Endothelial cell of umbilical vein (primary cell): ENCODE measurements around the gene MID2. TPM values are rescaled to one million over a fixed set of nuclear protein-coding genes. Genes with fewer than 3 reads are reported as not detected.
A peak's percentile ranks its signal among the peaks of the same experiment; 100 is the strongest.

Experiments
- BruUV-seq: library from RNA; stranded (reverse); fragments of 400-500 nt; replicated peaks from 2 replicates; lab custom pipeline; 2021; lab: Mats Ljungman, UMichigan
- CTCF ChIA-PET: fragments of 300-600, 350-600 bp; sonication (Branson Sonifier 250); formaldehyde crosslinking; loops from one replicate; lab custom pipeline; 2021; ENCODE audit warnings: antibody characterized with exemption, inconsistent platforms; lab: Charles Lee
- POLR2A ChIA-PET: fragments of 300-600, 350-600 bp; sonication (Branson Sonifier 250); formaldehyde crosslinking; loops from one replicate; lab custom pipeline; 2021; ENCODE audit warnings: antibody characterized with exemption, inconsistent platforms; lab: Charles Lee
- DNase-seq: peaks from one replicate; pipeline ENCODE4 v3.0.0-alpha.2; 2011; ENCODE audit warnings: low read depth, low spot score
- FAIRE-seq: peaks from 2 replicates; lab custom pipeline; 2011; peaks lifted over from hg19 to GRCh38; lab: Jason Lieb, UNC
- H2AFZ ChIP-seq: 2 replicates; pipeline ENCODE4 v1.6.0; 2012; ENCODE audit warnings: low read depth, low read length, control low read depth, inconsistent platforms
- H3K27ac ChIP-seq: 2 replicates; pipeline ENCODE4 v1.5.1; 2011; ENCODE audit warnings: low read depth, mild to moderate bottlenecking, control low read depth, low read length, moderate library complexity; ENCODE audit not compliant: insufficient read depth
- H3K27me3 ChIP-seq, 2 experiments: 2 replicates each; pipeline versions ENCODE4 v1.6.0 to v1.6.1; 2011; ENCODE audit warnings: low read length in 2 of 2, mixed read lengths in 1 of 2; ENCODE audit not compliant: control insufficient read depth in 2 of 2, insufficient read depth in 2 of 2
- H3K36me3 ChIP-seq, 2 experiments: 2 replicates in 1 of 2; 3 replicates in 1 of 2; pipeline ENCODE4 v1.5.1; 2011; ENCODE audit warnings: low read length in 2 of 2, mild to moderate bottlenecking in 1 of 2, moderate library complexity in 1 of 2; ENCODE audit not compliant: control insufficient read depth in 2 of 2, insufficient read depth in 2 of 2; ENCODE audit errors: extremely low read depth in 1 of 2
- H3K4me1 ChIP-seq: 3 replicates; pipeline ENCODE4 v1.5.1; 2011; ENCODE audit warnings: mild to moderate bottlenecking, low read length; ENCODE audit not compliant: control insufficient read depth, insufficient read depth; ENCODE audit errors: extremely low read depth
- H3K4me2 ChIP-seq: 2 replicates; pipeline ENCODE4 v1.6.1; 2011; ENCODE audit warnings: low read length, control low read depth, mixed read lengths; ENCODE audit not compliant: insufficient read depth
- H3K4me3 ChIP-seq, 3 experiments: fragments of 200-600 bp in 1 of 3; sonication (generic), shearing (Covaris generic) in 1 of 3; replicated peaks in 1 of 3; 2 replicates each; pipeline ENCODE4 v1.5.1; 2011 to 2016; ENCODE audit warnings: control low read depth in 3 of 3, low read length in 3 of 3, mild to moderate bottlenecking in 2 of 3, inconsistent platforms in 1 of 3, low read depth in 1 of 3, moderate library complexity in 1 of 3; ENCODE audit not compliant: insufficient read depth in 1 of 3
- H3K79me2 ChIP-seq: 2 replicates; pipeline ENCODE4 v1.6.0; 2012; ENCODE audit warnings: low read length, inconsistent platforms; ENCODE audit not compliant: control insufficient read depth, insufficient read depth
- H3K9ac ChIP-seq: replicated peaks from 2 replicates; pipeline ENCODE3; 2011; ENCODE audit warnings: low read length, control low read depth; ENCODE audit not compliant: insufficient read depth; ENCODE audit errors: extremely low read depth
- H3K9me1 ChIP-seq: replicated peaks from 3 replicates; pipeline ENCODE4 v1.6.0; 2011; ENCODE audit warnings: mild to moderate bottlenecking, low read length; ENCODE audit not compliant: control insufficient read depth, insufficient read depth; ENCODE audit errors: extremely low read depth
- H3K9me3 ChIP-seq: replicated peaks from 2 replicates; pipeline ENCODE4 v1.5.1; 2012; ENCODE audit warnings: low read length, inconsistent platforms; ENCODE audit not compliant: control insufficient read depth, insufficient read depth
- H4K20me1 ChIP-seq: replicated peaks from 2 replicates; pipeline ENCODE3; 2011; ENCODE audit warnings: mild to moderate bottlenecking, low read length; ENCODE audit not compliant: control insufficient read depth, insufficient read depth; ENCODE audit errors: extremely low read depth
- EZH2 ChIP-seq: IDR thresholded peaks from 2 replicates; pipeline ENCODE4 v1.6.1; 2012; ENCODE audit warnings: borderline replicate concordance, low read depth, mild to moderate bottlenecking, moderate library complexity, low read length, inconsistent platforms; ENCODE audit not compliant: severe bottlenecking
- GATA2 ChIP-seq: IDR thresholded peaks from 2 replicates; pipeline ENCODE4 v1.7.0; 2011; ENCODE audit warnings: low read depth, mild to moderate bottlenecking, moderate library complexity, mixed read lengths, low read length; ENCODE audit not compliant: insufficient read length, insufficient read depth
- JUN ChIP-seq: IDR thresholded peaks from 2 replicates; pipeline ENCODE4 v1.6.1; 2011; ENCODE audit warnings: borderline replicate concordance, low read depth; ENCODE audit not compliant: insufficient read length, insufficient read depth
- POLR2A ChIP-seq: IDR thresholded peaks from 2 replicates; pipeline ENCODE4 v1.6.1; 2012; ENCODE audit warnings: low read depth, mild to moderate bottlenecking, control low read depth, low read length
- POLR2AphosphoS5 ChIP-seq: IDR thresholded peaks from 2 replicates; pipeline ENCODE4 v1.6.1; 2012; ENCODE audit warnings: low read depth, mild to moderate bottlenecking, control low read depth, low read length, moderate library complexity; ENCODE audit not compliant: insufficient read depth
- dilution Hi-C: fragments of 300-500 bp; cut with MboI; formaldehyde crosslinking; loops from one replicate; pipeline ENCODE4 v1.15.0; 2019; ENCODE audit warnings: low sequenced_read_pairs; ENCODE audit not compliant: extremely low pct_ligation_motif_present
- intact Hi-C: fragments of 100-400 bp; cut with micrococcal nuclease; formaldehyde crosslinking; loops from one replicate; pipeline ENCODE4 v1.10.0; 2022
- polyA plus RNA-seq, 4 experiments: library from polyadenylated mRNA; depleted of rRNA in 3 of 4; stranded (reverse) in 3 of 4; unstranded in 1 of 4; fragments of >200 nt; gene quantifications; 2 replicates each; pipeline versions ENCODE4 v1.2.1 to v1.2.3, GENCODE V29; 2011 to 2012; ENCODE audit warnings: missing spikeins in 1 of 4
- total RNA-seq: library from RNA; stranded (reverse); gene quantifications from 2 replicates; pipeline ENCODE4 v1.2.3, GENCODE V29; 2021
- TF ChIP-seq, protein P1 (sequence below): IDR thresholded peaks from 2 replicates; pipeline ENCODE4 v1.6.1; 2011; ENCODE audit not compliant: insufficient read depth, insufficient read length
- TF ChIP-seq, protein P2 (sequence below), 2 donors: IDR thresholded peaks; 1 replicate in 1 of 2; 2 replicates in 1 of 2; pipeline ENCODE4 v1.5.1; 2011; ENCODE audit warnings: low read length in 2 of 2, mild to moderate bottlenecking in 2 of 2, moderate library complexity in 2 of 2, control low read depth in 1 of 2, inconsistent platforms in 1 of 2, low read depth in 1 of 2; ENCODE audit not compliant: insufficient read depth in 1 of 2; ENCODE audit errors: extremely low read depth in 1 of 2

Gene MID2
- total and polyA plus RNA-seq, 2 donors (not counting 3 experiments of a cell fraction or from before 2014, with no cell fraction given) = 16.4 to 25.3 TPM

DNA sequence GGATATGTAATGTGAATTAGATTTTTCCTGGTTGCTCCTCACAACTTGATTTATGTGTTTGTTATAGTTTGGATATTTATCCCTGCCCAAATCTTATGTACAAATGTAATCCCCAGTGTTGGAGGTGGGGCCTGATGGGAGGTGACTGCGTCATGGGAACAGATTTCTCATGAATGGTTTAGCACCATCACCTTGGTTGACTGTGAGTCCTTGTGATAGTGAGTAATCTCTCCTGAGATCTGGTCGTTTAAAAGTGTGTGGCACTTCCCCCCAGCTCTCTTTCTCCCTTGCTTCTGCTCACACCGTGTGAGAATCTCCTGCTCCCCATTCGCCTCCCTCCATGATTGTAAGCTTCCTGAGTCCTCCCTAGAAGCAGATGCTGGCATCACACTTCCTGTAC is 2.2 kb downstream of the MID2 start:
- Histone ChIP-seq H3K27me3 (no peaks in the 10 kb centered on the region), H4K20me1 (no peaks in the 10 kb centered on the region), H3K4me2 (peak overlapping the region; percentile 89), H3K27ac (no peak overlapping the region), H2AFZ (no peak overlapping the region), H3K79me2 (peaks cover 35% of the 10 kb centered on the region), H3K9me3 (no peaks in the 10 kb centered on the region), H3K4me3 (peak overlapping the region in 1 of 3 experiments; percentile 76), H3K36me3 (no peaks in the 10 kb centered on the region), H3K9me1 (no peaks in the 10 kb centered on the region), H3K9ac (no peak overlapping the region), H3K4me1 (peaks cover 14% of the 10 kb centered on the region)
- dilution Hi-C loops (no loop called here), intact Hi-C loops (loop anchor here (2.0 to 10.0 kb wide), 3 partner anchors 23 to 64 kb away; no protein-coding TSS in a partner anchor)
- no peak for TF ChIP-seq GATA2
- TF ChIP-seq, protein P1, sequence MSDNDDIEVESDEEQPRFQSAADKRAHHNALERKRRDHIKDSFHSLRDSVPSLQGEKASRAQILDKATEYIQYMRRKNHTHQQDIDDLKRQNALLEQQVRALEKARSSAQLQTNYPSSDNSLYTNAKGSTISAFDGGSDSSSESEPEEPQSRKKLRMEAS = no peak
- no peak for TF ChIP-seq POLR2AphosphoS5
- TF ChIP-seq JUN = no peak
- no peak for TF ChIP-seq EZH2
- no peak for TF ChIP-seq POLR2A
- no peak for FAIRE-seq
- no peak for DNase-seq
- POLR2A ChIA-PET = no interaction called here
- no TSS peak for BruUV-seq
- CTCF ChIA-PET = interaction anchor here (1.0 kb wide), 1 partner anchor 50 kb away, joined by 3 read pairs; the partner anchor contains the start of gene NCBP2L

DNA sequence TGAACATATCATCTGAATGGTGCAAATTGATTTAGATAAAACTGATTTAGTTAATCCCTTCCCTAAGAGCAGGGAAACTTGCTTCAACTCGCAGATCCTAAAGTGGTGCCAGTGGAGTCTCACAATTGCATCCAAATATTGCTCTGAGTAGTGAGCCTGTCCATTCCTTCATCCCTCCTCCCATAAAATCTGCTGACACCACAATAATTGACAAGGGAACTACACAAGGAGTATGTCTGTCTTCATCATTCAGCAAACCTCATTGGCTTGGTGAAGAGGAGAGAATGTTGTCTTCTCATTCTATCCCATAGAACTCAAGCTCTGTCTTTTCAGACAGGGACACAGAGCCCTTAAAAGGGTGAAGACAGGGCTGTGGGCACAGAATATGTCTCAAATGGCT is 4.2 kb downstream of the MID2 start:
- Histone ChIP-seq H3K9me3 (no peaks in the 10 kb centered on the region), H3K9me1 (no peaks in the 10 kb centered on the region), H2AFZ (no peak overlapping the region), H3K27ac (no peak overlapping the region), H3K27me3 (no peaks in the 10 kb centered on the region), H3K9ac (no peak overlapping the region), H4K20me1 (no peaks in the 10 kb centered on the region), H3K79me2 (peaks cover 36% of the 10 kb centered on the region), H3K4me1 (peaks cover 4% of the 10 kb centered on the region), H3K36me3 (no peaks in the 10 kb centered on the region), H3K4me3 (no peak overlapping the region), H3K4me2 (no peak overlapping the region)
- BruUV-seq = no TSS peak
- POLR2A ChIA-PET = no interaction called here
- CTCF ChIA-PET = no interaction called here
- dilution Hi-C loops = no loop called here
- no peak for TF ChIP-seq POLR2AphosphoS5
- TF ChIP-seq, protein P2, sequence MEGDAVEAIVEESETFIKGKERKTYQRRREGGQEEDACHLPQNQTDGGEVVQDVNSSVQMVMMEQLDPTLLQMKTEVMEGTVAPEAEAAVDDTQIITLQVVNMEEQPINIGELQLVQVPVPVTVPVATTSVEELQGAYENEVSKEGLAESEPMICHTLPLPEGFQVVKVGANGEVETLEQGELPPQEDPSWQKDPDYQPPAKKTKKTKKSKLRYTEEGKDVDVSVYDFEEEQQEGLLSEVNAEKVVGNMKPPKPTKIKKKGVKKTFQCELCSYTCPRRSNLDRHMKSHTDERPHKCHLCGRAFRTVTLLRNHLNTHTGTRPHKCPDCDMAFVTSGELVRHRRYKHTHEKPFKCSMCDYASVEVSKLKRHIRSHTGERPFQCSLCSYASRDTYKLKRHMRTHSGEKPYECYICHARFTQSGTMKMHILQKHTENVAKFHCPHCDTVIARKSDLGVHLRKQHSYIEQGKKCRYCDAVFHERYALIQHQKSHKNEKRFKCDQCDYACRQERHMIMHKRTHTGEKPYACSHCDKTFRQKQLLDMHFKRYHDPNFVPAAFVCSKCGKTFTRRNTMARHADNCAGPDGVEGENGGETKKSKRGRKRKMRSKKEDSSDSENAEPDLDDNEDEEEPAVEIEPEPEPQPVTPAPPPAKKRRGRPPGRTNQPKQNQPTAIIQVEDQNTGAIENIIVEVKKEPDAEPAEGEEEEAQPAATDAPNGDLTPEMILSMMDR (IDR thresholded peaks at IDR 0.05; ENCODE audit: extremely low read depth in 1 of 2, insufficient read depth in 1 of 2, low read depth in 1 of 2, low read length in 2 of 2) = no peak
- no peak for FAIRE-seq
- no peak for DNase-seq
- intact Hi-C loops = loop anchor here (5.0 to 10.0 kb wide), 2 partner anchors 45 to 62 kb away; no protein-coding TSS in a partner anchor
